Measurements from ENCODE around the gene TIMM8B. TPM values are rescaled to one million over a fixed set of nuclear protein-coding genes. Genes with fewer than 3 reads are reported as not detected.

Gene TIMM8B
- total and polyA plus RNA-seq, 10 of the 15 experiments (the other 5 are each of a cell fraction or from before 2014, with no cell fraction given): 64.9 to 271 (median 139) TPM

DNA sequence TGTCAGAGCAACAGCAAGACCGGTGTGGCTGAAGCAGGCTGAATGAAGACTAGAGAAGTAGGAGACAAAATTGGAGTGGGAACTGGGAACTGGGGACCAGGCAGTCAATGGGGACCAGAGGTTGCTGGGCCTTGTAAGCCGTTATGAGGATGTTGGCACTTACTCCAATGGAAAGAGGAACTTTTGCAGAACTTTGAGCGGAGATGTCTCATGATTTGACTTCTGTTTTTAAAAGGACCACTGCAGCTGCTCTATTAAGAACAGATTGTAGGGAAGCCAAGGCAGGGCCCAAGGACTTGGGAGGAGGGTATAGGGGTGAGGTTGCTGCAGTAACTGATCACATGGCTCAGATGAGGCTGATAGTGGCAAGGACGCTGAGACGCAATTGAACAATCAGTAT lies 43.1 kb upstream of the TIMM8B start:
- POLR2A ChIA-PET: no interaction called here

DNA sequence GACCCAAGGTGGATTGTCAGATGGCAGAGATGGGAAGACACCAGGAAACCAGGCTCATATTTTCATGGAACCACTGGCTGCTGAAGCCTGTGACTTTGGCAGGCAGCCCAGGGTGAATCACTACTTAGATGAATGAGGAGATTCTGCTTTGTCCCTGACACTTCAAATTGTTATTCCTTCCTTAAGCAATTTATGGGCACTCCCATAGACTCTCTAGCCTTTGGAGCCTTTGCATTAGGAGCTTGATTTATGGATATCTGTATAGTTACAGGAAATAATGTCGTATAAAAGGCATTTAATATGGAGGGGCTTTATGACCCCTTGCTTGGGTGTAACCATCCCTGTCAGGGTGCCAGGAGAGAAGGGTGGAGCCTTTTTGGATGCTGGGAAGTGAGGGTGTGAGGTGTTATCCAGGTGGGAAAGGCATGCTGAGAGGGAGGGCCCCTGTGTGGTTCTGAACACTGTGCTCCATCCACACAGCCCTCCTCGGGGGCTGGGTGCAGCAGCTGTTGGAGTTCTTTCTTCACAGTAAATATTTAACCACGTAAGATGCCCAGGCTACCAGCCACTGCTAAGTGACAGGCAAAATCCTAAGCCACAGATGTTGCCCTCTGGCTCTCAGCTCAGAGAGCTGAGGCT lies 42.0 kb upstream of the TIMM8B start:
- whole genome bisulfite sequencing (ENCODE audit: insufficient coverage, insufficient replicate concordance, low lambda C conversion rate, missing lambda C conversion rate): 28% methylated on average over 3 of the region's 3 CpGs
- no peak for TF ChIP-seq POU2F2 (IDR thresholded peaks at IDR 0.05; ENCODE audit: borderline replicate concordance, low read depth, low read length)
- TF ChIP-seq, protein P1, sequence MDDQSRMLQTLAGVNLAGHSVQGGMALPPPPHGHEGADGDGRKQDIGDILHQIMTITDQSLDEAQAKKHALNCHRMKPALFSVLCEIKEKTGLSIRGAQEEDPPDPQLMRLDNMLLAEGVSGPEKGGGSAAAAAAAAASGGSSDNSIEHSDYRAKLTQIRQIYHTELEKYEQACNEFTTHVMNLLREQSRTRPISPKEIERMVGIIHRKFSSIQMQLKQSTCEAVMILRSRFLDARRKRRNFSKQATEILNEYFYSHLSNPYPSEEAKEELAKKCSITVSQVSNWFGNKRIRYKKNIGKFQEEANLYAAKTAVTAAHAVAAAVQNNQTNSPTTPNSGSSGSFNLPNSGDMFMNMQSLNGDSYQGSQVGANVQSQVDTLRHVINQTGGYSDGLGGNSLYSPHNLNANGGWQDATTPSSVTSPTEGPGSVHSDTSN (IDR thresholded peaks at IDR 0.05; ENCODE audit: insufficient replicate concordance, low read depth, low read length): no peak
- TF ChIP-seq, protein P2, sequence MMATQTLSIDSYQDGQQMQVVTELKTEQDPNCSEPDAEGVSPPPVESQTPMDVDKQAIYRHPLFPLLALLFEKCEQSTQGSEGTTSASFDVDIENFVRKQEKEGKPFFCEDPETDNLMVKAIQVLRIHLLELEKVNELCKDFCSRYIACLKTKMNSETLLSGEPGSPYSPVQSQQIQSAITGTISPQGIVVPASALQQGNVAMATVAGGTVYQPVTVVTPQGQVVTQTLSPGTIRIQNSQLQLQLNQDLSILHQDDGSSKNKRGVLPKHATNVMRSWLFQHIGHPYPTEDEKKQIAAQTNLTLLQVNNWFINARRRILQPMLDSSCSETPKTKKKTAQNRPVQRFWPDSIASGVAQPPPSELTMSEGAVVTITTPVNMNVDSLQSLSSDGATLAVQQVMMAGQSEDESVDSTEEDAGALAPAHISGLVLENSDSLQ (IDR thresholded peaks at IDR 0.05): no peak
- TF ChIP-seq NFYA (IDR thresholded peaks at IDR 0.05; ENCODE audit: borderline replicate concordance, low read depth, low read length): no peak
- TF ChIP-seq, protein P3, sequence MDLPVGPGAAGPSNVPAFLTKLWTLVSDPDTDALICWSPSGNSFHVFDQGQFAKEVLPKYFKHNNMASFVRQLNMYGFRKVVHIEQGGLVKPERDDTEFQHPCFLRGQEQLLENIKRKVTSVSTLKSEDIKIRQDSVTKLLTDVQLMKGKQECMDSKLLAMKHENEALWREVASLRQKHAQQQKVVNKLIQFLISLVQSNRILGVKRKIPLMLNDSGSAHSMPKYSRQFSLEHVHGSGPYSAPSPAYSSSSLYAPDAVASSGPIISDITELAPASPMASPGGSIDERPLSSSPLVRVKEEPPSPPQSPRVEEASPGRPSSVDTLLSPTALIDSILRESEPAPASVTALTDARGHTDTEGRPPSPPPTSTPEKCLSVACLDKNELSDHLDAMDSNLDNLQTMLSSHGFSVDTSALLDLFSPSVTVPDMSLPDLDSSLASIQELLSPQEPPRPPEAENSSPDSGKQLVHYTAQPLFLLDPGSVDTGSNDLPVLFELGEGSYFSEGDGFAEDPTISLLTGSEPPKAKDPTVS (IDR thresholded peaks at IDR 0.05; ENCODE audit: low read depth, low read length): no peak
- no peak for TF ChIP-seq MTA3 (IDR thresholded peaks at IDR 0.05; ENCODE audit: borderline replicate concordance, low read length)
- TF ChIP-seq RBBP5 (conservative IDR thresholded peaks at IDR 0.05): no peak
- no peak for TF ChIP-seq NBN (IDR thresholded peaks at IDR 0.05)
- TF ChIP-seq, protein P4, sequence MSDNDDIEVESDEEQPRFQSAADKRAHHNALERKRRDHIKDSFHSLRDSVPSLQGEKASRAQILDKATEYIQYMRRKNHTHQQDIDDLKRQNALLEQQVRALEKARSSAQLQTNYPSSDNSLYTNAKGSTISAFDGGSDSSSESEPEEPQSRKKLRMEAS (IDR thresholded peaks at IDR 0.05; ENCODE audit: low read depth, low read length): no peak

More for the DNA sequence above, 43.1 kb upstream of the TIMM8B start:
- Histone ChIP-seq H3K36me3 (ENCODE audit: control insufficient read depth in 2 of 2, insufficient read depth in 2 of 2, low read length in 1 of 2) (no peaks in the 10 kb centered on the region), H3K4me2 (ENCODE audit: control insufficient read depth, insufficient read depth) (no peak overlapping the region), H3K4me3 (no peak overlapping the region), H3K9ac (ENCODE audit: control insufficient read depth, insufficient read depth, low read length) (no peak overlapping the region), H3K27ac (ENCODE audit: control insufficient read depth, insufficient read depth) (no peak overlapping the region), H3K27me3 (replicated peaks in 1 of 2; ENCODE audit: control insufficient read depth in 2 of 2, insufficient read depth in 2 of 2, low read length in 1 of 2) (no peaks in the 10 kb centered on the region; a peak in 1 of 4 replicates), H2AFZ (ENCODE audit: control insufficient read depth, low read depth, low read length) (no peak overlapping the region), H3K4me1 (ENCODE audit: control insufficient read depth, insufficient read depth, low read length) (0 out of 2 replicates have a peak, but pooled peaks cover 2% of the 10 kb centered on the region), H3K79me2 (ENCODE audit: control insufficient read depth, insufficient read depth, low read length) (no peaks in the 10 kb centered on the region), H3K9me3 (replicated peaks; ENCODE audit: control insufficient read depth, insufficient read depth, low read length) (no peaks in the 10 kb centered on the region), H4K20me1 (ENCODE audit: control insufficient read depth, insufficient read depth) (no peaks in the 10 kb centered on the region)
- in situ Hi-C loops (cut with MboI) (no loop called here), intact Hi-C loops (cut with micrococcal nuclease; ENCODE audit: unreplicated experiment) (no loop called here)
- no TSS peak for BruUV-seq (replicated peaks)
- DNase-seq (ENCODE audit: low read depth, low spot score): no peak
- TF ChIP-seq SIX5 (IDR thresholded peaks at IDR 0.05; ENCODE audit: low read depth, low read length, severe bottlenecking) (no peak), RBBP5 (conservative IDR thresholded peaks at IDR 0.05) (no peak), HCFC1 (IDR thresholded peaks at IDR 0.05; ENCODE audit: low read length) (no peak)
- TF ChIP-seq, protein P5, sequence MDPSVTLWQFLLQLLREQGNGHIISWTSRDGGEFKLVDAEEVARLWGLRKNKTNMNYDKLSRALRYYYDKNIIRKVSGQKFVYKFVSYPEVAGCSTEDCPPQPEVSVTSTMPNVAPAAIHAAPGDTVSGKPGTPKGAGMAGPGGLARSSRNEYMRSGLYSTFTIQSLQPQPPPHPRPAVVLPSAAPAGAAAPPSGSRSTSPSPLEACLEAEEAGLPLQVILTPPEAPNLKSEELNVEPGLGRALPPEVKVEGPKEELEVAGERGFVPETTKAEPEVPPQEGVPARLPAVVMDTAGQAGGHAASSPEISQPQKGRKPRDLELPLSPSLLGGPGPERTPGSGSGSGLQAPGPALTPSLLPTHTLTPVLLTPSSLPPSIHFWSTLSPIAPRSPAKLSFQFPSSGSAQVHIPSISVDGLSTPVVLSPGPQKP (IDR thresholded peaks at IDR 0.05; ENCODE audit: low read depth, low read length): no peak
- ChIA-PET CTCF (no interaction called here), RAD21 (ENCODE audit: unreplicated experiment) (no interaction called here), SMC1A (ENCODE audit: uncharacterized antibody, unreplicated experiment) (interaction anchor here (1.4 to 2.0 kb wide), 2 partner anchors 8 to 12 kb away, joined by 3 to 6 read pairs; no protein-coding TSS in a partner anchor)
- no peak for FAIRE-seq
- ATAC-seq: no peak
- WGBS (ENCODE audit: insufficient coverage, insufficient replicate concordance, low lambda C conversion rate, missing lambda C conversion rate): 91% methylated on average over 5 of the region's 5 CpGs

More for the DNA sequence above, 42.0 kb upstream of the TIMM8B start:
- ChIA-PET CTCF (interaction anchor here (0.6 to 1.0 kb wide), 2 partner anchors 15 to 17 kb away, joined by 3 to 4 read pairs; no protein-coding TSS in a partner anchor), POLR2A (no interaction called here), RAD21 (ENCODE audit: unreplicated experiment) (no interaction called here), SMC1A (ENCODE audit: uncharacterized antibody, unreplicated experiment) (interaction anchor here (1.2 to 1.4 kb wide), 2 partner anchors 10 to 13 kb away, joined by 3 to 4 read pairs; no protein-coding TSS in a partner anchor)
- in situ Hi-C loops (cut with MboI): no loop called here
- DNase-seq (ENCODE audit: low read depth, low spot score) (no peak), ATAC-seq (no peak), FAIRE-seq (no peak)
- intact Hi-C loops (cut with micrococcal nuclease; ENCODE audit: unreplicated experiment): no loop called here
- H3K9me3 ChIP-seq (replicated peaks; ENCODE audit: control insufficient read depth, insufficient read depth, low read length): no peaks in the 10 kb centered on the region
- no peak overlapping the region for H2AFZ ChIP-seq (ENCODE audit: control insufficient read depth, low read depth, low read length)
- no peak overlapping the region for H3K27ac ChIP-seq (ENCODE audit: control insufficient read depth, insufficient read depth)
- H3K79me2 ChIP-seq (ENCODE audit: control insufficient read depth, insufficient read depth, low read length): no peaks in the 10 kb centered on the region
- no peak overlapping the region for H3K4me3 ChIP-seq
- H3K9ac ChIP-seq (ENCODE audit: control insufficient read depth, insufficient read depth, low read length): no peak overlapping the region
- H3K27me3 ChIP-seq (replicated peaks in 1 of 2; ENCODE audit: control insufficient read depth in 2 of 2, insufficient read depth in 2 of 2, low read length in 1 of 2): no peaks in the 10 kb centered on the region; a peak in 1 of 4 replicates
- no peaks in the 10 kb centered on the region for H3K36me3 ChIP-seq (ENCODE audit: control insufficient read depth in 2 of 2, insufficient read depth in 2 of 2, low read length in 1 of 2)
- no peaks in the 10 kb centered on the region for H4K20me1 ChIP-seq (ENCODE audit: control insufficient read depth, insufficient read depth)
- H3K4me2 ChIP-seq (ENCODE audit: control insufficient read depth, insufficient read depth): no peak overlapping the region
- H3K4me1 ChIP-seq (ENCODE audit: control insufficient read depth, insufficient read depth, low read length): 0 out of 2 replicates have a peak, but pooled peaks cover 2% of the 10 kb centered on the region
- BruUV-seq (replicated peaks): no TSS peak
